Panc1 (cell line): ENCODE measurements around the gene TGFB3. TPM values are rescaled to one million over a fixed set of nuclear protein-coding genes. Genes with fewer than 3 reads are reported as not detected.

ENCODE experiments used
- ATAC-seq: fragments of 200-7000 bp; cut with Tn5 transposase; 2 replicates; pipeline ENCODE4 v1.9.1; 2020; ENCODE audit warnings: mild to moderate bottlenecking, moderate library complexity
- BruUV-seq: library from RNA; stranded (reverse); fragments of 400-500 nt; replicated peaks from 2 replicates; lab custom pipeline; 2021; lab: Mats Ljungman, UMichigan
- CTCF ChIA-PET: fragments of 300-600 bp; sonication (Branson Sonifier 250); formaldehyde crosslinking; loops from one replicate; lab custom pipeline; 2022; ENCODE audit warnings: antibody characterized with exemption; lab: Charles Lee
- POLR2A ChIA-PET: fragments of 300-600 bp; sonication (Branson Sonifier 250); formaldehyde crosslinking; loops from one replicate; lab custom pipeline; 2022; ENCODE audit warnings: antibody characterized with exemption; lab: Charles Lee
- DNase-seq: peaks from one replicate; pipeline ENCODE4 v3.0.0-alpha.2; 2010; ENCODE audit warnings: low read depth, low spot score
- H3K27ac ChIP-seq: 2 replicates; pipeline ENCODE4 v1.5.1; 2011; ENCODE audit warnings: mild to moderate bottlenecking, low read length, inconsistent platforms
- H3K27me3 ChIP-seq: fragments of 200-500 bp; sonication (Bioruptor generic); 2 replicates; pipeline ENCODE4 v1.6.0; 2014; ENCODE audit warnings: low read length, inconsistent platforms; ENCODE audit not compliant: control insufficient read depth, insufficient read depth
- H3K36me3 ChIP-seq: fragments of 200-500 bp; sonication (Bioruptor generic); 2 replicates; pipeline ENCODE4 v1.5.1; 2014; ENCODE audit warnings: inconsistent platforms, mild to moderate bottlenecking, low read length, moderate library complexity; ENCODE audit not compliant: control insufficient read depth, insufficient read depth
- H3K4me1 ChIP-seq: 2 replicates; pipeline ENCODE4 v1.5.1; 2011; ENCODE audit warnings: inconsistent platforms, mild to moderate bottlenecking, low read length, moderate library complexity; ENCODE audit not compliant: control insufficient read depth, insufficient read depth
- H3K4me3 ChIP-seq, 2 experiments: 2 replicates each; pipeline ENCODE4 v1.5.1; 2011 to 2012; ENCODE audit warnings: low read depth in 2 of 2, low read length in 2 of 2, mild to moderate bottlenecking in 2 of 2, inconsistent platforms in 1 of 2, moderate library complexity in 1 of 2
- H3K9me3 ChIP-seq: fragments of 200-500 bp; sonication (Bioruptor generic); 2 replicates; pipeline ENCODE4 v1.5.1; 2014; ENCODE audit warnings: low read depth, mild to moderate bottlenecking, inconsistent platforms, low read length, moderate library complexity; ENCODE audit not compliant: control insufficient read depth, insufficient read depth
- POLR2AphosphoS5 ChIP-seq: IDR thresholded peaks from 2 replicates; pipeline ENCODE4 v1.6.1; 2012; ENCODE audit warnings: mild to moderate bottlenecking, low read depth, low read length, moderate library complexity
- SIN3A ChIP-seq: IDR thresholded peaks from 2 replicates; pipeline ENCODE4 v1.6.1; 2012; ENCODE audit warnings: low read depth, mild to moderate bottlenecking, low read length, moderate library complexity, borderline replicate concordance; ENCODE audit not compliant: insufficient read depth
- TCF7L2 ChIP-seq: IDR thresholded peaks from 2 replicates; pipeline ENCODE4 v1.6.1; 2011; ENCODE audit warnings: mild to moderate bottlenecking, low read depth, low read length, inconsistent platforms
- in situ Hi-C: cut with HindIII; loops from 2 replicates; pipeline ENCODE4 v1.10.0; 2016; ENCODE audit warnings: low sequenced_read_pairs, low pct_unique_long_range_greater_than_20kb
- intact Hi-C: fragments of 100-400 bp; cut with micrococcal nuclease; formaldehyde crosslinking; loops from one replicate; pipeline ENCODE4 v1.10.0; 2022; ENCODE audit not compliant: unreplicated experiment
- total RNA-seq: library from RNA; stranded (reverse); gene quantifications from one replicate; pipeline ENCODE4 v1.2.1, GENCODE V29; 2021; ENCODE audit not compliant: unreplicated experiment
- TF ChIP-seq, protein P1 (sequence below), 2 experiments: IDR thresholded peaks; 2 replicates each; pipeline ENCODE4 v1.6.1; 2011 to 2012; ENCODE audit warnings: low read depth in 2 of 2, control low read depth in 1 of 2, low read length in 1 of 2, mild to moderate bottlenecking in 1 of 2, moderate library complexity in 1 of 2; ENCODE audit not compliant: insufficient read depth in 1 of 2
- TF ChIP-seq, protein P2 (sequence below): fragments of 450-650 bp; IDR thresholded peaks from 2 replicates; pipeline ENCODE4 v1.5.1; 2017; ENCODE audit warnings: mild to moderate bottlenecking

Gene TGFB3
- total RNA-seq, 1 experiment from 2014 or later = 9.6 TPM

- no peak for ATAC-seq
- in situ Hi-C loops = no loop called here
- no peaks in the 10 kb centered on the region for H3K27me3 ChIP-seq
- BruUV-seq = no TSS peak
- H3K4me1 ChIP-seq = peaks cover 9% of the 10 kb centered on the region
- CTCF ChIA-PET = no interaction called here
- intact Hi-C loops = no loop called here
- H3K27ac ChIP-seq = no peak overlapping the region
- POLR2A ChIA-PET = no interaction called here
- H3K36me3 ChIP-seq = no peaks in the 10 kb centered on the region; the same call in 1 of the 2 replicates
- H3K9me3 ChIP-seq = no peaks in the 10 kb centered on the region
- TF ChIP-seq SIN3A = no peak
- TF ChIP-seq, protein P1, sequence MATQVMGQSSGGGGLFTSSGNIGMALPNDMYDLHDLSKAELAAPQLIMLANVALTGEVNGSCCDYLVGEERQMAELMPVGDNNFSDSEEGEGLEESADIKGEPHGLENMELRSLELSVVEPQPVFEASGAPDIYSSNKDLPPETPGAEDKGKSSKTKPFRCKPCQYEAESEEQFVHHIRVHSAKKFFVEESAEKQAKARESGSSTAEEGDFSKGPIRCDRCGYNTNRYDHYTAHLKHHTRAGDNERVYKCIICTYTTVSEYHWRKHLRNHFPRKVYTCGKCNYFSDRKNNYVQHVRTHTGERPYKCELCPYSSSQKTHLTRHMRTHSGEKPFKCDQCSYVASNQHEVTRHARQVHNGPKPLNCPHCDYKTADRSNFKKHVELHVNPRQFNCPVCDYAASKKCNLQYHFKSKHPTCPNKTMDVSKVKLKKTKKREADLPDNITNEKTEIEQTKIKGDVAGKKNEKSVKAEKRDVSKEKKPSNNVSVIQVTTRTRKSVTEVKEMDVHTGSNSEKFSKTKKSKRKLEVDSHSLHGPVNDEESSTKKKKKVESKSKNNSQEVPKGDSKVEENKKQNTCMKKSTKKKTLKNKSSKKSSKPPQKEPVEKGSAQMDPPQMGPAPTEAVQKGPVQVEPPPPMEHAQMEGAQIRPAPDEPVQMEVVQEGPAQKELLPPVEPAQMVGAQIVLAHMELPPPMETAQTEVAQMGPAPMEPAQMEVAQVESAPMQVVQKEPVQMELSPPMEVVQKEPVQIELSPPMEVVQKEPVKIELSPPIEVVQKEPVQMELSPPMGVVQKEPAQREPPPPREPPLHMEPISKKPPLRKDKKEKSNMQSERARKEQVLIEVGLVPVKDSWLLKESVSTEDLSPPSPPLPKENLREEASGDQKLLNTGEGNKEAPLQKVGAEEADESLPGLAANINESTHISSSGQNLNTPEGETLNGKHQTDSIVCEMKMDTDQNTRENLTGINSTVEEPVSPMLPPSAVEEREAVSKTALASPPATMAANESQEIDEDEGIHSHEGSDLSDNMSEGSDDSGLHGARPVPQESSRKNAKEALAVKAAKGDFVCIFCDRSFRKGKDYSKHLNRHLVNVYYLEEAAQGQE (IDR thresholded peaks at IDR 0.05; ENCODE audit: insufficient read depth in 1 of 2, low read depth in 2 of 2, low read length in 1 of 2) = no peak
- TF ChIP-seq POLR2AphosphoS5 = no peak
- TF ChIP-seq, protein P2, sequence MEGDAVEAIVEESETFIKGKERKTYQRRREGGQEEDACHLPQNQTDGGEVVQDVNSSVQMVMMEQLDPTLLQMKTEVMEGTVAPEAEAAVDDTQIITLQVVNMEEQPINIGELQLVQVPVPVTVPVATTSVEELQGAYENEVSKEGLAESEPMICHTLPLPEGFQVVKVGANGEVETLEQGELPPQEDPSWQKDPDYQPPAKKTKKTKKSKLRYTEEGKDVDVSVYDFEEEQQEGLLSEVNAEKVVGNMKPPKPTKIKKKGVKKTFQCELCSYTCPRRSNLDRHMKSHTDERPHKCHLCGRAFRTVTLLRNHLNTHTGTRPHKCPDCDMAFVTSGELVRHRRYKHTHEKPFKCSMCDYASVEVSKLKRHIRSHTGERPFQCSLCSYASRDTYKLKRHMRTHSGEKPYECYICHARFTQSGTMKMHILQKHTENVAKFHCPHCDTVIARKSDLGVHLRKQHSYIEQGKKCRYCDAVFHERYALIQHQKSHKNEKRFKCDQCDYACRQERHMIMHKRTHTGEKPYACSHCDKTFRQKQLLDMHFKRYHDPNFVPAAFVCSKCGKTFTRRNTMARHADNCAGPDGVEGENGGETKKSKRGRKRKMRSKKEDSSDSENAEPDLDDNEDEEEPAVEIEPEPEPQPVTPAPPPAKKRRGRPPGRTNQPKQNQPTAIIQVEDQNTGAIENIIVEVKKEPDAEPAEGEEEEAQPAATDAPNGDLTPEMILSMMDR = no peak
- TF ChIP-seq TCF7L2 = no peak
- H3K4me3 ChIP-seq = no peak overlapping the region
- no peak for DNase-seq
Measured at GRCh38 chr14:75989134-75989533, 7.3 kb upstream of the TGFB3 start.

DNA sequence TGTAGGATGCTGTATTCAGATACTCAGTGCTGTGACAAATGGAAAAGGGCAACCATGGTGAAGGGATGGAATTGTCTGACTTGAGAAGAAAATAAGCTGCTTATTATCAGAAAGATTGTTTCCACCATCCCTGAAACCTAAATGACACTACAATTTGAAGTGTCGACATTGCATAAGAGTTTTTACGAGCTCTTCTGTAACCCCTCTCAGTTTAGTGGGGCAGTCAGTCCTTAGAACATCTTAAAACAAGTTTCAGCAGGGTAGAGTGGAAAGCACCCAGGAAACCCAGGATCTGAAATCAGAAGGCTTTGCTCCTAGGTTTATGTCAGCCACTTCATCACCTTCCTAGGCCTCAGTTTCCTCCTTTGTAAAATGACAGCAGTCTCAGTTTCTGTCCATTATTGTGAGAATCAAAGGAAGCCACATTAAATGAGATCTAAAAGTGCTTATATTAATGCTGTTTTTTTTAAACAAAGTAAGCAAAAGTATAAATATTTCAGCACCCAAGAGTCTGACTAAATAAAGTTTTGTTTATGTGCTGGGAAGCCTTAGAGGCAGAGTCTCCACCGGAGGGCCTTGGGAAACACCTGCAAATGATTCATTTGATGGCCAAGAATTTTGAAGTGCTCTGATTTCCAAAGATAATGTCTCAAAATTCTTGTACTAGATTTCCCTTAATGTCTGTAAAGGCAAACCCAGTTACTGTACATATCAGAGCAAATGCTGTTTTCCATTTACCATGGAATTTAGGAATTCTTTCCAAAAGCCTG lies 5.6 kb upstream of the TGFB3 start:
- Histone ChIP-seq H3K27ac (no peak overlapping the region), H3K4me1 (peaks cover 13% of the 10 kb centered on the region), H3K9me3 (no peaks in the 10 kb centered on the region), H3K36me3 (no peaks in the 10 kb centered on the region; the same call in 1 of the 2 replicates), H3K4me3 (no peak overlapping the region), H3K27me3 (no peaks in the 10 kb centered on the region)
- in situ Hi-C loops (no loop called here), intact Hi-C loops (no loop called here)
- TF ChIP-seq SIN3A (no peak), POLR2AphosphoS5 (no peak), TCF7L2 (no peak)
- TF ChIP-seq, protein P1 (IDR thresholded peaks at IDR 0.05; ENCODE audit: insufficient read depth in 1 of 2, low read depth in 2 of 2, low read length in 1 of 2) = no peak
- TF ChIP-seq, protein P2 = no peak
- CTCF ChIA-PET = interaction anchor here (1.0 kb wide), 1 partner anchor 278 kb away, joined by 8 read pairs; no protein-coding TSS in a partner anchor
- no TSS peak for BruUV-seq
- DNase-seq (no peak), ATAC-seq (no peak)
- POLR2A ChIA-PET = no interaction called here
